Fibroblast of pulmonary artery (primary cell): Measurements from ENCODE around the gene CHP1.
"Not testable (repeated sequence)": the region's sequence is repeated elsewhere in the genome, so short reads cannot be mapped to it uniquely, and the experiment has no call there.

Source experiments
- DNase-seq: peaks from one replicate; pipeline ENCODE4 v3.0.0-alpha.2; 2010; ENCODE audit warnings: low read depth
- H3K4me3 ChIP-seq: replicated peaks from 2 replicates; pipeline ENCODE4 v1.5.1; 2011; ENCODE audit warnings: low read depth, mild to moderate bottlenecking, control low read depth, low read length, moderate library complexity
- TF ChIP-seq, protein P1 (sequence below): IDR thresholded peaks from 2 replicates; pipeline ENCODE4 v1.5.1; 2011; ENCODE audit warnings: mild to moderate bottlenecking, control low read depth, low read length, inconsistent platforms; ENCODE audit errors: missing control alignments

Gene CHP1

GRCh38 chr15:41269887-41270286 is 38.8 kb downstream of the CHP1 start:
- DNase-seq, result no peak
- TF ChIP-seq, protein P1, sequence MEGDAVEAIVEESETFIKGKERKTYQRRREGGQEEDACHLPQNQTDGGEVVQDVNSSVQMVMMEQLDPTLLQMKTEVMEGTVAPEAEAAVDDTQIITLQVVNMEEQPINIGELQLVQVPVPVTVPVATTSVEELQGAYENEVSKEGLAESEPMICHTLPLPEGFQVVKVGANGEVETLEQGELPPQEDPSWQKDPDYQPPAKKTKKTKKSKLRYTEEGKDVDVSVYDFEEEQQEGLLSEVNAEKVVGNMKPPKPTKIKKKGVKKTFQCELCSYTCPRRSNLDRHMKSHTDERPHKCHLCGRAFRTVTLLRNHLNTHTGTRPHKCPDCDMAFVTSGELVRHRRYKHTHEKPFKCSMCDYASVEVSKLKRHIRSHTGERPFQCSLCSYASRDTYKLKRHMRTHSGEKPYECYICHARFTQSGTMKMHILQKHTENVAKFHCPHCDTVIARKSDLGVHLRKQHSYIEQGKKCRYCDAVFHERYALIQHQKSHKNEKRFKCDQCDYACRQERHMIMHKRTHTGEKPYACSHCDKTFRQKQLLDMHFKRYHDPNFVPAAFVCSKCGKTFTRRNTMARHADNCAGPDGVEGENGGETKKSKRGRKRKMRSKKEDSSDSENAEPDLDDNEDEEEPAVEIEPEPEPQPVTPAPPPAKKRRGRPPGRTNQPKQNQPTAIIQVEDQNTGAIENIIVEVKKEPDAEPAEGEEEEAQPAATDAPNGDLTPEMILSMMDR, result no peak
- no peak overlapping the region for H3K4me3 ChIP-seq

DNA sequence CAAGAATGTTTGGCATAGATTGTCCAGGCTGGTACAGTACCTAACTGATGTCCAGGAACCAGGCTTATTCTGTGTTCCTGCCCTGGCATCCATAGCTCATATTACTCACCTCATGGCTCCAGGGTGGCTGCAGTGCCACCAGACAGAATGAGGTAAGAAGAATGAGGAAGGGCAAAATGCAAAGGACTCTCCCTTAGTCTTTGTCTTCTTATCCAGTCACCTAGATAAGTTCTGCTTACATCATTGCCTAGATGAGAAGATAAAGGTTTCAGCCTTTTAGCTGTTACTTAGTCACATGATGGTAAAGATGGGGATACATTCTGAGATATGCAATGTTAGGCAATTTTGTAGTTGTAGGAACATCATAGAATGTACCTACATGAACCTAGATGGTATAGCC is 45.8 kb downstream of the CHP1 start:
- H3K4me3 ChIP-seq, result no peak overlapping the region
- TF ChIP-seq, protein P1, result no peak
- DNase-seq, result no peak

DNA sequence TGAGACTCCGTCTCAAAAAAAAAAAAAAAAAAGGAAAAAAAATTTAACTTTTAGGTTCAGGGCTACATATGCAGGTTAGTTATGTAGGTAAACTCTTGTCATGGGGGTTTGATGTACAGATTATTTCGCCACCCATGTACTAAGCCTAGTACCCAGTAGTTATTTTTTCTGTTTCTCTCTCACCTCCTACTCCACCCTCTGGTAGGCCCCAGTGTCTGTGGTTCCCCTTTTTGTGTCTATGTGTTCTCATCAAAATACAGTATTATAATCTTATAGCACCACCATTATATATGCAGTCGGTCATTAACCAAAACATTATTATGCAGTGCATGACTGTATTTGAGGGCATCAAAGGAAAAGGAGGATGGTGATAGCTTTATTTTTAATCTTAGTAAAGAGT is 47.3 kb downstream of the CHP1 start:
- no peak overlapping the region for H3K4me3 ChIP-seq
- TF ChIP-seq, protein P1, result no peak
- no peak for DNase-seq

GRCh38 chr15:41279535-41280283 is 48.6 kb downstream of the CHP1 start:
- DNase-seq, result no peak
- TF ChIP-seq, protein P1, result no peak
- no peak overlapping the region for H3K4me3 ChIP-seq

GRCh38 chr15:41281236-41281635 is 50.2 kb downstream of the CHP1 start:
- peak; percentile 70 for DNase-seq
- no peak overlapping the region for H3K4me3 ChIP-seq
- TF ChIP-seq, protein P1, result no peak

GRCh38 chr15:41282436-41282835 is 51.4 kb downstream of the CHP1 start:
- not testable (repeated sequence) for DNase-seq, H3K4me3 ChIP-seq

DNA sequence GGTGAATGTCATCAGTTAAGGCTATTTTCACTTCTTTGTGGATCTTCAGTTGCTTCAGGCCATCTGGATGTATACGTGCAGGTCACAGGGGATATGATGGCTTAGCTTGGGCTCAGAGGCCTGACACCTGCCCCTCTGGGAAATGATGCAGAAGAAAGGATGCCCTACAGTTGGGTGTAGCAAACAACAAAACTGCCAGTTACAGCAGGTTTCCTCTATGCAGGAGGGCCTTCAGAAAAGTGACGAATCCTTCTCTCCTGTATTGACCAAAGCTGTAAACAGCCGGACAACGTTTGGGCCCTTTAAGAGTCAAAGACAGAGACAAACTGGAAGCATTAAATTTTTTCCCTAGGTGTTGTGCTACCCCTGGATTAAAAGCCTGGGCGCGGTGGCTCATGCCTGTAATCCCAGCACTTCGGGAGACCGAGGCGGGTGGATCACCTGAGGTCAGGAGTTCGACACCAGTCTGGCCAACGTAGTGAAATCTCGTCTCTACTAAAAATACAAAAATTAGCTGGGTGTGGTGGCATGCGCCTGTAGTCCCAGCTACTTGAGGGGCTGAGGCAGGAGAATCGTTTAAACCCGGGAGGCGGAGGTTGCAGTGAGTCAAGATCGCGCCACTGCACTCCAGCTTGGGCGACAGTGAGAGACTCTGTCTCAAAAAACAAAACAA is 52.0 kb downstream of the CHP1 start:
- not testable (repeated sequence) for DNase-seq
- peak overlapping the region; percentile 97 for H3K4me3 ChIP-seq
